ENCODE data around the gene PTPRT. TPM values are rescaled to one million over a fixed set of nuclear protein-coding genes. Genes with fewer than 3 reads are reported as not detected.

PTPRT gene
- total RNA-seq, 1 experiment from 2014 or later: not detected

DNA sequence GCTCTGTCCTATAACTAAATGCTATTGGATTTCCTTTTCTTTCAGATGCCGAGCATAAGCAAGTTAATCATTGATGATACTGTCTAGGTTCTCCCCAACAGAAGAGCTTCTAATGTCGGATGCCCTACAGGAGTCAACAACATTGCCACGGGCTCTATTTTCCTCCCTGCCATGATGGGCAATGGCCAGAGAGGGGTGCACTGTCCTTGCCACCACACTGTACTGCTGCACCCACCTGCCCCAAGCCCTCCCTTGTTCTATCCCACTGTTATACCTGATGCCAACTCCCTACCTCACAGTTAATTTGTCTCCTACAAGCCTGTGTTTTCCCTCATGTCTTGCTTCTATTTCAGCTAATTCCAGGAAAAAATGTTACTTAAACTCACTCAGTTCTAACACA is 797.9 kb downstream of the PTPRT start:
- CTCF ChIA-PET: no interaction called here

DNA sequence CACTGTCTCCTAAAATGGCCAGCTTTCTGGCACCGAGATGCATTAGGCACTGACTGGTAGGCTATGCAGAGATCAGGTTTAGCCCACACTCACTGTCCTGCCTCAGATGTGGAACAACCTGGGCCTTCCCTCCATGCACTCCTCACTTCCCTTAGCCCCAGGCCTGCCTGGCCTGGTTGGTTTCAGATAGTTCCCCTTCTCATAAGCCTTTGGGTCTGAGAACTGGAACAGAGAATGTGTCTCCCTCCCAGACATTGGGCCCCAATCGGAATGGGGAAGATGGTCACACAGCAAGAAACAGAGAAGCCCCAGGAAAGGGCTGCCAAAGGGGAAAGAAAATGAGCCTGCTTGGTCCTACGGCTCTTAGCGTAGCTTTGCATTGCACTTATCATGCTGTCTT is 809.4 kb downstream of the PTPRT start:
- BruUV-seq (replicated peaks): no TSS peak
- intact Hi-C loops (cut with micrococcal nuclease): no loop called here
- H4K20me1 ChIP-seq (ENCODE audit: low read length): no peaks in the 10 kb centered on the region
- H2AFZ ChIP-seq (ENCODE audit: low read length): no peak overlapping the region
- H3K4me1 ChIP-seq (ENCODE audit: insufficient read depth, low read length): no peaks in the 10 kb centered on the region
- no peak overlapping the region for H3K27ac ChIP-seq (ENCODE audit: low read length)
- H3K36me3 ChIP-seq (ENCODE audit: low read depth, low read length): no peaks in the 10 kb centered on the region
- POLR2A ChIA-PET (ENCODE audit: unreplicated experiment): no interaction called here
- H3K27me3 ChIP-seq (ENCODE audit: low read length): no peaks in the 10 kb centered on the region
- H3K9me3 ChIP-seq (ENCODE audit: low read length): peaks cover 29% of the 10 kb centered on the region; the same call in 1 of the 2 replicates
- no peak overlapping the region for H3K9ac ChIP-seq (ENCODE audit: low read length)
- ATAC-seq (no peak), DNase-seq (no peak)
- no peak for TF ChIP-seq EZH2phosphoT487 (IDR thresholded peaks at IDR 0.05; ENCODE audit: borderline replicate concordance, low read length)
- TF ChIP-seq EZH2 (IDR thresholded peaks at IDR 0.05; ENCODE audit: low read length, unreplicated experiment): no peak
- TF ChIP-seq, protein P1, sequence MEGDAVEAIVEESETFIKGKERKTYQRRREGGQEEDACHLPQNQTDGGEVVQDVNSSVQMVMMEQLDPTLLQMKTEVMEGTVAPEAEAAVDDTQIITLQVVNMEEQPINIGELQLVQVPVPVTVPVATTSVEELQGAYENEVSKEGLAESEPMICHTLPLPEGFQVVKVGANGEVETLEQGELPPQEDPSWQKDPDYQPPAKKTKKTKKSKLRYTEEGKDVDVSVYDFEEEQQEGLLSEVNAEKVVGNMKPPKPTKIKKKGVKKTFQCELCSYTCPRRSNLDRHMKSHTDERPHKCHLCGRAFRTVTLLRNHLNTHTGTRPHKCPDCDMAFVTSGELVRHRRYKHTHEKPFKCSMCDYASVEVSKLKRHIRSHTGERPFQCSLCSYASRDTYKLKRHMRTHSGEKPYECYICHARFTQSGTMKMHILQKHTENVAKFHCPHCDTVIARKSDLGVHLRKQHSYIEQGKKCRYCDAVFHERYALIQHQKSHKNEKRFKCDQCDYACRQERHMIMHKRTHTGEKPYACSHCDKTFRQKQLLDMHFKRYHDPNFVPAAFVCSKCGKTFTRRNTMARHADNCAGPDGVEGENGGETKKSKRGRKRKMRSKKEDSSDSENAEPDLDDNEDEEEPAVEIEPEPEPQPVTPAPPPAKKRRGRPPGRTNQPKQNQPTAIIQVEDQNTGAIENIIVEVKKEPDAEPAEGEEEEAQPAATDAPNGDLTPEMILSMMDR (conservative IDR thresholded peaks at IDR 0.05; ENCODE audit: low read depth, low read length): no peak
- H3K79me2 ChIP-seq (ENCODE audit: low read length): no peaks in the 10 kb centered on the region
- no peak overlapping the region for H3K4me3 ChIP-seq (ENCODE audit: low read length)
- CTCF ChIA-PET: no interaction called here
- no peak overlapping the region for H3K4me2 ChIP-seq (ENCODE audit: low read length)
- H3F3A ChIP-seq (ENCODE audit: low read length, unreplicated experiment): no peaks in the 10 kb centered on the region
- no peaks in the 10 kb centered on the region for H3K9me2 ChIP-seq (replicated peaks; ENCODE audit: low read length)

More for the DNA sequence above, 797.9 kb downstream of the PTPRT start:
- intact Hi-C loops (cut with micrococcal nuclease): no loop called here
- Histone ChIP-seq H3K27me3 (ENCODE audit: low read length) (no peaks in the 10 kb centered on the region), H3K4me1 (ENCODE audit: insufficient read depth, low read length) (no peaks in the 10 kb centered on the region), H3K9me3 (ENCODE audit: low read length) (peaks cover 9% of the 10 kb centered on the region; the same call in 1 of the 2 replicates), H3F3A (ENCODE audit: low read length, unreplicated experiment) (no peaks in the 10 kb centered on the region), H3K4me3 (ENCODE audit: low read length) (no peak overlapping the region), H3K27ac (ENCODE audit: low read length) (no peak overlapping the region), H3K9me2 (replicated peaks; ENCODE audit: low read length) (no peaks in the 10 kb centered on the region), H3K79me2 (ENCODE audit: low read length) (no peaks in the 10 kb centered on the region), H2AFZ (ENCODE audit: low read length) (no peak overlapping the region), H3K36me3 (ENCODE audit: low read depth, low read length) (no peaks in the 10 kb centered on the region), H3K9ac (ENCODE audit: low read length) (no peak overlapping the region), H3K4me2 (ENCODE audit: low read length) (no peak overlapping the region), H4K20me1 (ENCODE audit: low read length) (no peaks in the 10 kb centered on the region)
- POLR2A ChIA-PET (ENCODE audit: unreplicated experiment): no interaction called here
- no peak for ATAC-seq
- TF ChIP-seq EZH2 (IDR thresholded peaks at IDR 0.05; ENCODE audit: low read length, unreplicated experiment) (no peak), EZH2phosphoT487 (IDR thresholded peaks at IDR 0.05; ENCODE audit: borderline replicate concordance, low read length) (no peak)
- TF ChIP-seq, protein P1 (conservative IDR thresholded peaks at IDR 0.05; ENCODE audit: low read depth, low read length): no peak
- no TSS peak for BruUV-seq (replicated peaks)
- no peak for DNase-seq

DNA sequence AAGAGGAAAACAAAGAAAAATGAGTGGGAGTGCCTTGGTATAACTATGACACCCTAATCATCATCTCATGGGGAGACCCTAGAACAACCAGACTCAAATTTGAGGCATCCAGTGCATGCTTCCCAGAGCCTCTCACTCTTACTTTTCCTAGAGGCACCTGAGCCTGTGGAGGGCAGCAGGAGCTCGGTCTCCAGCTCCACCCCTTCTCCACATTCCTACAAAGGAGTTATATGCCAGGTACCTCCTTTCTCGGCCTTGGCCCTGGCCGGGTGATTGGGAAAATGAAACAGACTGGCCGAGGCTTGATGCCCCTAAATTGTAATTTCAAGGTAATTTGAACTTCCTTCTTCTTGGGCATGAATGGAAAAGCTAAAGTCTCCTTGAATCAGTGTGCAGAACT is 810.3 kb downstream of the PTPRT start:
- intact Hi-C loops (cut with micrococcal nuclease): no loop called here

More for the DNA sequence above, 810.3 kb downstream of the PTPRT start:
- Histone ChIP-seq H3K79me2 (ENCODE audit: low read length) (no peaks in the 10 kb centered on the region), H3K4me3 (ENCODE audit: low read length) (no peak overlapping the region), H4K20me1 (ENCODE audit: low read length) (no peaks in the 10 kb centered on the region), H3K4me1 (ENCODE audit: insufficient read depth, low read length) (no peaks in the 10 kb centered on the region), H3K9me3 (ENCODE audit: low read length) (peaks cover 33% of the 10 kb centered on the region), H3K9me2 (replicated peaks; ENCODE audit: low read length) (no peaks in the 10 kb centered on the region), H3K27me3 (ENCODE audit: low read length) (no peaks in the 10 kb centered on the region), H3K9ac (ENCODE audit: low read length) (no peak overlapping the region), H3F3A (ENCODE audit: low read length, unreplicated experiment) (no peaks in the 10 kb centered on the region), H3K4me2 (ENCODE audit: low read length) (no peak overlapping the region), H3K27ac (ENCODE audit: low read length) (no peak overlapping the region), H2AFZ (ENCODE audit: low read length) (no peak overlapping the region), H3K36me3 (ENCODE audit: low read depth, low read length) (no peaks in the 10 kb centered on the region)
- TF ChIP-seq, protein P1 (conservative IDR thresholded peaks at IDR 0.05; ENCODE audit: low read depth, low read length): no peak
- no peak for TF ChIP-seq EZH2phosphoT487 (IDR thresholded peaks at IDR 0.05; ENCODE audit: borderline replicate concordance, low read length)
- no peak for TF ChIP-seq EZH2 (IDR thresholded peaks at IDR 0.05; ENCODE audit: low read length, unreplicated experiment)
- ATAC-seq (no peak), DNase-seq (no peak)
- no TSS peak for BruUV-seq (replicated peaks)
- POLR2A ChIA-PET (ENCODE audit: unreplicated experiment): no interaction called here
- CTCF ChIA-PET: no interaction called here

All from PC-3 (cell line).